ENCODE measurements around the gene PTGES3L. TPM values are rescaled to one million over a fixed set of nuclear protein-coding genes. Genes with fewer than 3 reads are reported as not detected.

The PTGES3L gene
- total and polyA plus RNA-seq, 4 donors: 0.08 to 0.19 (median 0.13) TPM; not detected in 1

DNA sequence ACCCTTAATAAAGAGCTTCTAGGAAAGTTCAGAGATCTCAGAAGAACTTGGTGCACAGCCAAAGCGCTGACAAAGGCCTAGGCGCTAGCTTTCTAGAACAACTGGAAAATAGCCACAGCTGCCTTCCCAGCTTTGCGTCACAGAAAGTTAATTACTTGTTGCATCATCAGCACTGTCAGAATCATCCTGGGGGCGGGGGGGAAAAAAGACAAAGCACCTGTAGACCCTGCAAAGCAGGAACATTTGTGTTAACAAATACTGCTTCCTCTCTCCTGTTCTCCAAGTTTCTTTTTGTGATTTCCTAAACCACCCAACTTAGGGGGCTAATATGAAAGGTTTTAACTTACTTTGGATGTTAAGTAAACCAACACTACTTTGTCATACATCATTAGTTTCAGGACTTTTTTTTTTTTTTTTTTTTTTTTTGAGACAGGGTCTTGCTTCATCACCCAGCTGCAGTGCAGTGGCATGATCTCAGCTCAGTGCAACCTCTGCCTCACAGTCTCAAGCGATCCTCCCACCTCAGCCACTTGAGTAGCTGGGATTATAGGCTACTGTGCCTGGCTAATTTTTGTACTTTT lies 10.8 kb downstream of the PTGES3L start (continued):
- TF ChIP-seq GABPA (IDR thresholded peaks at IDR 0.05 in 1 of 2, conservative IDR thresholded peaks at IDR 0.05 in 1 of 2): no peak
- TF ChIP-seq, protein P1, sequence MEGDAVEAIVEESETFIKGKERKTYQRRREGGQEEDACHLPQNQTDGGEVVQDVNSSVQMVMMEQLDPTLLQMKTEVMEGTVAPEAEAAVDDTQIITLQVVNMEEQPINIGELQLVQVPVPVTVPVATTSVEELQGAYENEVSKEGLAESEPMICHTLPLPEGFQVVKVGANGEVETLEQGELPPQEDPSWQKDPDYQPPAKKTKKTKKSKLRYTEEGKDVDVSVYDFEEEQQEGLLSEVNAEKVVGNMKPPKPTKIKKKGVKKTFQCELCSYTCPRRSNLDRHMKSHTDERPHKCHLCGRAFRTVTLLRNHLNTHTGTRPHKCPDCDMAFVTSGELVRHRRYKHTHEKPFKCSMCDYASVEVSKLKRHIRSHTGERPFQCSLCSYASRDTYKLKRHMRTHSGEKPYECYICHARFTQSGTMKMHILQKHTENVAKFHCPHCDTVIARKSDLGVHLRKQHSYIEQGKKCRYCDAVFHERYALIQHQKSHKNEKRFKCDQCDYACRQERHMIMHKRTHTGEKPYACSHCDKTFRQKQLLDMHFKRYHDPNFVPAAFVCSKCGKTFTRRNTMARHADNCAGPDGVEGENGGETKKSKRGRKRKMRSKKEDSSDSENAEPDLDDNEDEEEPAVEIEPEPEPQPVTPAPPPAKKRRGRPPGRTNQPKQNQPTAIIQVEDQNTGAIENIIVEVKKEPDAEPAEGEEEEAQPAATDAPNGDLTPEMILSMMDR (IDR thresholded peaks at IDR 0.05; ENCODE audit: low read depth, low read length, missing input control): no peak
- TF ChIP-seq YY1 (IDR thresholded peaks at IDR 0.05): no peak

DNA sequence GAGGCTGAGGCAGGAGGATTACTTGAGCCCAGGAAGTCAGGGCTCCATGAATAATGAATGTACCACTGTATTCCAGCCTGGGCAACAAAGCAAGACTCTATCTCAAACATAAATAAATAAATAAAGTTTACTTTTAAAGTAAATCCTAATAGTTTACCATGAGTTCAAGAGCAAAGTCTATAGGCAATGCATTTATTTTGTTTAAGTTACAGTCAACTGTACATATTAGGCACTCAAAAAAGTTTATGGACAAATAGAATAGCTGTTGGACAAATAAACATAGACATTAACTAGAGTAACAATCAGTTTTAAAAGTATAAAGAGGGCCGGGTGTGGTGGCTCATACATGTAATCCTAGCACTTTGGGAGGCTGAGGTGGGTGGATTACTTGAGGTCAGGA lies 12.0 kb downstream of the PTGES3L start:
- no peak for DNase-seq (ENCODE audit: low spot score)
- H3K27ac ChIP-seq (ENCODE audit: low read depth in 1 of 2, low read length in 2 of 2): no peak overlapping the region
- H3K4me3 ChIP-seq (ENCODE audit: low read depth in 1 of 3, low read length in 3 of 3): no peak overlapping the region
- no peak overlapping the region for H3K9ac ChIP-seq (ENCODE audit: low read depth in 1 of 2, low read length in 2 of 2)
- TF ChIP-seq EGR1 (IDR thresholded peaks at IDR 0.05; ENCODE audit: low read depth in 2 of 2) (no peak), GABPA (IDR thresholded peaks at IDR 0.05 in 1 of 2, conservative IDR thresholded peaks at IDR 0.05 in 1 of 2) (no peak), RAD21 (IDR thresholded peaks at IDR 0.05) (no peak), YY1 (IDR thresholded peaks at IDR 0.05) (no peak), TAF1 (conservative IDR thresholded peaks at IDR 0.05) (no peak), RXRA (IDR thresholded peaks at IDR 0.05) (no peak), NR2F2 (IDR thresholded peaks at IDR 0.05) (no peak), HNF4G (IDR thresholded peaks at IDR 0.05) (no peak), FOXA1 (IDR thresholded peaks at IDR 0.05) (no peak), FOXA2 (IDR thresholded peaks at IDR 0.05) (no peak), HNF4A (conservative IDR thresholded peaks at IDR 0.05) (no peak), JUND (IDR thresholded peaks at IDR 0.05) (no peak), SP1 (IDR thresholded peaks at IDR 0.05) (no peak)
- TF ChIP-seq, protein P1 (IDR thresholded peaks at IDR 0.05; ENCODE audit: low read depth, low read length, missing input control): no peak
- TF ChIP-seq, protein P2, sequence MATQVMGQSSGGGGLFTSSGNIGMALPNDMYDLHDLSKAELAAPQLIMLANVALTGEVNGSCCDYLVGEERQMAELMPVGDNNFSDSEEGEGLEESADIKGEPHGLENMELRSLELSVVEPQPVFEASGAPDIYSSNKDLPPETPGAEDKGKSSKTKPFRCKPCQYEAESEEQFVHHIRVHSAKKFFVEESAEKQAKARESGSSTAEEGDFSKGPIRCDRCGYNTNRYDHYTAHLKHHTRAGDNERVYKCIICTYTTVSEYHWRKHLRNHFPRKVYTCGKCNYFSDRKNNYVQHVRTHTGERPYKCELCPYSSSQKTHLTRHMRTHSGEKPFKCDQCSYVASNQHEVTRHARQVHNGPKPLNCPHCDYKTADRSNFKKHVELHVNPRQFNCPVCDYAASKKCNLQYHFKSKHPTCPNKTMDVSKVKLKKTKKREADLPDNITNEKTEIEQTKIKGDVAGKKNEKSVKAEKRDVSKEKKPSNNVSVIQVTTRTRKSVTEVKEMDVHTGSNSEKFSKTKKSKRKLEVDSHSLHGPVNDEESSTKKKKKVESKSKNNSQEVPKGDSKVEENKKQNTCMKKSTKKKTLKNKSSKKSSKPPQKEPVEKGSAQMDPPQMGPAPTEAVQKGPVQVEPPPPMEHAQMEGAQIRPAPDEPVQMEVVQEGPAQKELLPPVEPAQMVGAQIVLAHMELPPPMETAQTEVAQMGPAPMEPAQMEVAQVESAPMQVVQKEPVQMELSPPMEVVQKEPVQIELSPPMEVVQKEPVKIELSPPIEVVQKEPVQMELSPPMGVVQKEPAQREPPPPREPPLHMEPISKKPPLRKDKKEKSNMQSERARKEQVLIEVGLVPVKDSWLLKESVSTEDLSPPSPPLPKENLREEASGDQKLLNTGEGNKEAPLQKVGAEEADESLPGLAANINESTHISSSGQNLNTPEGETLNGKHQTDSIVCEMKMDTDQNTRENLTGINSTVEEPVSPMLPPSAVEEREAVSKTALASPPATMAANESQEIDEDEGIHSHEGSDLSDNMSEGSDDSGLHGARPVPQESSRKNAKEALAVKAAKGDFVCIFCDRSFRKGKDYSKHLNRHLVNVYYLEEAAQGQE (IDR thresholded peaks at IDR 0.05): no peak
- TF ChIP-seq, protein P3, sequence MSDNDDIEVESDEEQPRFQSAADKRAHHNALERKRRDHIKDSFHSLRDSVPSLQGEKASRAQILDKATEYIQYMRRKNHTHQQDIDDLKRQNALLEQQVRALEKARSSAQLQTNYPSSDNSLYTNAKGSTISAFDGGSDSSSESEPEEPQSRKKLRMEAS (IDR thresholded peaks at IDR 0.05): no peak
- TF ChIP-seq, protein P4, sequence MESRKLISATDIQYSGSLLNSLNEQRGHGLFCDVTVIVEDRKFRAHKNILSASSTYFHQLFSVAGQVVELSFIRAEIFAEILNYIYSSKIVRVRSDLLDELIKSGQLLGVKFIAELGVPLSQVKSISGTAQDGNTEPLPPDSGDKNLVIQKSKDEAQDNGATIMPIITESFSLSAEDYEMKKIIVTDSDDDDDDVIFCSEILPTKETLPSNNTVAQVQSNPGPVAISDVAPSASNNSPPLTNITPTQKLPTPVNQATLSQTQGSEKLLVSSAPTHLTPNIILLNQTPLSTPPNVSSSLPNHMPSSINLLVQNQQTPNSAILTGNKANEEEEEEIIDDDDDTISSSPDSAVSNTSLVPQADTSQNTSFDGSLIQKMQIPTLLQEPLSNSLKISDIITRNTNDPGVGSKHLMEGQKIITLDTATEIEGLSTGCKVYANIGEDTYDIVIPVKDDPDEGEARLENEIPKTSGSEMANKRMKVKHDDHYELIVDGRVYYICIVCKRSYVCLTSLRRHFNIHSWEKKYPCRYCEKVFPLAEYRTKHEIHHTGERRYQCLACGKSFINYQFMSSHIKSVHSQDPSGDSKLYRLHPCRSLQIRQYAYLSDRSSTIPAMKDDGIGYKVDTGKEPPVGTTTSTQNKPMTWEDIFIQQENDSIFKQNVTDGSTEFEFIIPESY (IDR thresholded peaks at IDR 0.05): no peak
- TF ChIP-seq, protein P5, sequence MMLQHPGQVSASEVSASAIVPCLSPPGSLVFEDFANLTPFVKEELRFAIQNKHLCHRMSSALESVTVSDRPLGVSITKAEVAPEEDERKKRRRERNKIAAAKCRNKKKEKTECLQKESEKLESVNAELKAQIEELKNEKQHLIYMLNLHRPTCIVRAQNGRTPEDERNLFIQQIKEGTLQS (IDR thresholded peaks at IDR 0.05): no peak
- H3K27me3 ChIP-seq (ENCODE audit: control insufficient read depth in 4 of 4, insufficient read depth in 4 of 4, low read length in 3 of 4): no peaks in the 10 kb centered on the region
- WGBS: 84% methylated on average over 1 of the region's 1 CpG
- H3K4me1 ChIP-seq (ENCODE audit: control insufficient read depth in 4 of 4, insufficient read depth in 4 of 4, low read length in 3 of 4): peaks cover 1 to 13% (median 7%) of the 10 kb centered on the region in 4 donors
- H3K36me3 ChIP-seq (ENCODE audit: control insufficient read depth in 4 of 4, insufficient read depth in 3 of 4, low read depth in 1 of 4, low read length in 3 of 4): no peaks in the 10 kb centered on the region
- no peaks in the 10 kb centered on the region for H3K9me3 ChIP-seq (ENCODE audit: control insufficient read depth in 4 of 4, low read length in 3 of 4)

Data from liver (tissue), 9 donors.